Stimulated activated CD4-positive, alpha-beta T cell treated with anti-CD3 and anti-CD28 coated beads, Interleukin-15, amount 100 ng/mL, for 1 hour (primary cell): ENCODE data around the gene FBN3.

ENCODE experiments used
- DNase-seq, 2 donors: peaks; one replicate each; pipeline ENCODE4 v3.0.0-alpha.2; 2020; ENCODE audit warnings: low read depth in 1 of 2, low spot score in 1 of 2

The FBN3 gene

DNA sequence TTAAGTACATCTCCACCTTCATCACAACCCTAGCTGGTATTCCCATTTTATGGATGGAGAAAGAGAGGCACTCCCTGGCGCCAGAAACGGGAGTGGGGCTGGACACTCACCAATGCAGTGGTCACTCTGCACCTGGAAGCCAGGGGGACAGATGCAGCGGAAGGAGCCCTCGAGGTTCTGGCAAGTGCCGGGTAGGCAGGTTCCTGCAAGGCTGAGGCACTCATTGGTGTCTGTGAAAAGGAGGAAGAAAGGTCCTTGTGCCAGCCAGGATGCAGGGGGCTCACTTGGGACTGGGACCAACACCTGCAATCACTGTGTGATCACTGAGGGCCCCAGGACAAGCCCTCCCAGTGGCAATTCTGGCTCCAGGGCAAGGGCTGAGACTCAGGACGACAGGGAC, 55.1 kb downstream of the FBN3 start:
- no peak for DNase-seq

DNA sequence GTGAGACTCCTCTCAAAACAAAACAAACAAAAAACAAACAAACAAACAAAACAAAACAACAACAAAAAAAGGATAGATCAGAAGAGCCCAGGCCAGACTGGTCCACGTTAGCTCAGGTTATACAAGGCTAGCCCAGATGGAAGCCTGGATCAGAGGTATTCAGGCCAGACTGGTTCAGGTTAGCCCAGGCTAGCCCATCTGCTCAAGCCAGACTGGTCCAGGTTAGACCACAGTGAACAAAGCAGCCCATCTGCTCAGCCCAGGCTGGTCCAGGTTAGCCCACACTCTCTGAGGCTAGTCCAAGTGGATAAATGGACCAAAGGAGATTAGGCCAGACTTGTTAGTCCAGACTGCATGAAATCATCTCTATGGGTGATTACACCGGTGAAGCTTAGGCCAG, 55.7 kb downstream of the FBN3 start:
- DNase-seq, result no peak

DNA sequence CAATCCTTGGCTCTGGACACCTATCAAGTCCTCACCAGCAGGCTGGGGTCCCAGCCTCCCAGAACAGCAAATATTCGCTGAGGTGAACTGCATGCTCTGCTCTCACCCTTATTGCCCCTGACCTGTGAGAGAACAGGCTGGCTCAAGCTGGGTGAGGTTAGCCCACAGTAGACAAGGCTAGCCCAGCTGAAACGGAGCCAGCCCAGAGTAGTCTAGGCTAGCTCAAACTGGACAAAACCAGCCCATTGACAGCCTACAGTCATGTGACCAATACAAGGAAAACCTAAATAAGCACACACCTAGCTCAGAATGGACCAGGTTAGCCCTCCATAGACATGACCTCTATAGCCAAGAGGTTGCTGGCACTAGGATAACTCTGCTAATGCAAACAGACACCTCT, 58.4 kb downstream of the FBN3 start:
- no peak for DNase-seq

GRCh38 chr19:8089664-8090601, 59.5 kb downstream of the FBN3 start:
- DNase-seq, result no peak

- DNase-seq, result no peak
Measured at GRCh38 chr19:8088752-8089663, 60.4 kb downstream of the FBN3 start.

GRCh38 chr19:8087876-8088275, 61.5 kb downstream of the FBN3 start:
- DNase-seq, result no peak

DNA sequence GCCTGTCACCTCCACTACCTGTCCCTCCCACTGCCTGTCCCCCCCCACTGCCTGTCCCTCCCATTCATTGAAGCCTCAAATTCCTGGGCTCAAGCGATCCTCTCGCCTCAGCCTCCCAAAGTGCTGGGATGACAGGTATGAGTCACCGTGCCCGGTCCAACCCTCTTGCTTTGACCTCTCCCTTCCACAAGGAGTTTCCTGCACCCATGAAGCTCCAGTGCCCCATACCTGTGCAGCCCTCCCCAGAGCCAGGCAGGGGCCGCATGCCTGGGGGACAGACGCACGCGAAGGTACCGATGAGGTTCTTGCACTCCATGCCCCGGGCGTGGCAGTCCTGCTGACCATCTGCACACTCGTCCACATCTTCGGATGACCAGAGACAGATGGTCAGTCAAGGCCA, 62.5 kb downstream of the FBN3 start:
- DNase-seq, result no peak

- DNase-seq, result no peak
Measured at GRCh38 chr19:8085598-8086408, 63.6 kb downstream of the FBN3 start.

- no peak for DNase-seq
Measured at GRCh38 chr19:8084152-8084551, 65.2 kb downstream of the FBN3 start.

DNA sequence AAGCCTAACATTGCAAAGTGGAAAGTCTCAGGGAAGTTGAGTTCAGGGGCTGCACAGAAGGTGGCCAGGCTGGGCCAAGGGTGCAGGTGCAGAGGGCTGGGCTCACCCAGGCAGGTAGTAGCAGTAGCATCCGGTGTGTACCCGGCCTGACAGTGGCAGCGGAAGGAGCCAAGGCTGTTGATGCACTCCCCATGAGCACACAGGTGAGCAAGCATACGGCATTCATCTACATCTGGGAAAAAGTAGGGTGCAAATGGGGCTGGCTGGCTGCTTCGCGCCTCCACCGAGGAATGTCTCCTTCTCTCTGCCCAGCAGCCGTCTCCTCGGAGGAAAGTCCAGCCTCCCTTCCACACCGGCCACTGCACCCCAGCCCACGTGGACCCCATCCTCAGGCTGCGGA, 66.3 kb downstream of the FBN3 start:
- DNase-seq, result no peak

- no peak for DNase-seq
Measured at GRCh38 chr19:8081569-8082550, 67.5 kb downstream of the FBN3 start.

GRCh38 chr19:8080832-8081231, 68.6 kb downstream of the FBN3 start:
- DNase-seq, result no peak

DNA sequence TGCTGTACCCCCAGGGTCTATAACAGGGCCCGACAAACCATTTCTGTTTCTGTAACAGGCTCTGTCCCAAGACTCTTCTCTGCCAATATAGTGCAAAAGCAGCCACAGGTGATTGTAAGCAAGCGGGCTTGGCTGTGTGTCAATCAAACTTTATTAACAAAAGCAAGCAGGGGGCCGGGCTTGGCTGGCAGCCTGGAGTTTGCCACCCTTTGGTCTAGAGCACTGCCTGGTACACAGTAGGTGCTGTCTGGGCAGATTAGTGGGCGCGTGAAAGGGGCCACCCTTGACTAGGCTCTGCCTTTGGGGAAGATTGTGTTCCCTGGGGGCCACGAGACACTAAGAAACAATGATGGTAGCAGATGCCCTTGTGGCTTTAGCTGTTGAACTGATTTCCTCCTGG, 69.4 kb downstream of the FBN3 start:
- no peak for DNase-seq

GRCh38 chr19:8075158-8076074, 74.0 kb downstream of the FBN3 start:
- no peak for DNase-seq

DNA sequence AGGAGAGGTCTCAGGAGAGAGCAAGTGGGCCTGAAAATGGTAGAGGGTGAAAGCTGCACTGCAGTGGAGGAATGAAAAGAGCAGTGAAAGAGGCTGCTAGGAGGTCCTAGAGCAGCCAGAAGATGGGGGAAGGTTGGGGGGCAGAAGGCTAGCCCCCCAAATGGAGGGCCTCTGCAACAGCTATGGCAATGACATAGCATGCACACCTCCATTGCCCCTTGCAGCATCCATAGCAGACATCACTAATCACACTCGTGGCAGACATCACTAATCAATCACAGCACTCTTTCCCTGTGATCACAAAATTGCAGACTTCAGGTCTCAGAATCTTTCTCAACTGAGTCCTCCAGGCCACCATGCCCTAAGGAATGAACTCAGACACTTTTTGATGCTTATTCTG, 74.9 kb downstream of the FBN3 start:
- no peak for DNase-seq

DNA sequence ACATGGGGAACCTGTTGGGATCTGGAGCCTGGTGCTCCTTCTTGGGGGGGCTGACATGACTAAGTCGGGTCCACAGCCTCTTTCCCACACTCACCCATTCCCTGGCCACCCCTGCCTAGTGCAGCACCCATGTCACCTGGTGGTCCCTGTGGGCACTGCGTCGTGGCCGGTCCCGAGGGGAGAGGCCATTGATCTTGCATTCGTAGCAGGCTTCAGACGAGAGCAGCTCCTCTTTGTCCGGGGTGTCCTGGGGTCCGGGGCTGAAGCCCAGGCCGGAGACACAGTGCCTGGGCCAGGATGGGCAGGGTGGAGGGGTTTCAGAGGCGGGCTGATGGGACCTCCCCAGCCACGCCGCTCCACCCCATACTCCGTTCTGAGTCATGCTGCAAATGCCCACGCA, 77.5 kb downstream of the FBN3 start:
- DNase-seq, result no peak

DNA sequence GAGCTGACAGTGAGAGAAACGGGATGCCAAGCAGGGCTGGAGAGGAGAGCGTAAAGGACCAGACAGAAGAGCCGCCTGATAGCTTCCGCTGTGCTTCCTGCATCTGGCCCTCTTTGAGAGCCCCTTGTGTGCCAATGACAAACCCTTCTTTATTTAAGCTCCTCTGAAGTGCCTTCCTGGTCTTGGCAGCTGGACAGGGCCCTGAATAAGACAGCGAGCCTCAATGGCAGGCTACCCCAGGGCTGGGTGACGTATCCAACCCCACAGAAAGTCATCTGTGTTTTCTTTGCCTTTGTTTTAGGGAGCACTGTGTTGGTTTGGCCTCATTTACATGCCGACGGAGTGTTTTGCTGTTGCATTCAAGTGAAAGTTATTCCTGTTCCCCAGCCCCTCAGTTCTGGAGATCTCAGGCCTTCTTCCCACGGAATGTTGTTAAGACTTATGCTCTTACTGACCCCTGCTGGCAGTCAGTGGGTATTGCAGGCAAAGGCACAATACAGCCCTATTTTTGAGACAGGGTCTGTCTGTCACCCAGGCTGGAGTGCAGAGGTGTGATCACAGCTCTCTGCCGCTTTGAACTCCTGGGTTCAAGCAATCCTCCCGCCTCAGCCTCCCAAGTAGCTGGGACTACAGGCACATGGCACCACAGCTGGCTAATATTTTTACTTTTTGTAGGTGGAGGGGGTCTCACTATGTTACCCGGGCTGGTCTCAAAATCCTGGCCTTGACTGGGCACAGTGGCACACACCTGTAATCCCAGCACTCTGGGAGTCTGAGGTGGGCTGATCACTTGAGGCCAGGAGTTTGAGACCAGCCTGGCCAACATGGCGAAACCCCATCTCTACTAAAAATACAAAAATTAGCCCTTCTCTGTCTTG, 80.1 kb downstream of the FBN3 start:
- no peak for DNase-seq

- no peak for DNase-seq
Measured at GRCh38 chr19:8065875-8066261, 83.5 kb downstream of the FBN3 start.
